ENCODE results near the gene CCDC137.
"Not testable (repeated sequence)": the region's sequence is repeated elsewhere in the genome, so short reads cannot be mapped to it uniquely, and the experiment has no call there.

CCDC137 gene

DNA sequence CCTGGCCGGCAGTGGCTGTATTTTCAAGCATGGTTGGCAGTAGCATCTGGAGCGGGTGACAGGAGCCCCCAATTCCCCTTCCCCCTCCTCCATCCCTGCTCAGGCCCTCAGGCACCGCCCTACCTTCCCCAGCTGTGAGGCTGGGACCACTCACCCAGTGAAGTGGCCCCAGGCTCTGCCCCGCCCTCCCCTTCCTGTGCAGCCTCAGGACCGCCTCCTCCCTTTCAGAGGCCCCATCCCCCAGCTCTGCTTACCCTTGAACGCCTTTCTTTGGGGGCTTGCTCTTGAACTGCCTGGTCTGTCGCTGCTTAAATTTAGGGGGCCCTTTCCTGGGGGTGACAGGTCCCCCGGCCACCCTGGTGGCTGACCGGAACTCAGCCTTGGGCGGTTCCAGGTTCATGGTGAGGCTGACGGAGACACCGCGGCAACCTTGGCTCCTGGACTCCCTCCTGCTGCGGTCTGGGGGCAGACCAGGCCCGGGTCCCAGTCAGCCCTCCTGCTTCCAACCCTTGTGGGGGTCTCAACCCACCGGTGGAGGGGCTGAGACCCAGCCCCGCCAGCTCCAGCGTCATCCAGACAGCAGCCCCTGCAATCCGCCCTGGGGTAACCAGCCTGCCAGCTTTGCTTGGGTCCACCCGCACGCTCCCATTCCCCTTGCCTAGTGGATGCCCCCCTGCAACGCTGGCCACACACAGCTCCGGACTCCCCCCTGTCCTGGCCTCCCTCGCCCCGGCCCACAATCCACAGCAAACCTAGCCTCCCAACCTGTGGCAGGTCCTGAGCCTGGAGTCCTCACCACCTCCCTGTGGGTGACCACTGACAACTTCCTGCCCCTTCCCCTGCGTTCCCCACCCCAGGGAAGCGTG lies 13.4 kb upstream of the CCDC137 start:
- DNase-seq: no peak

- no peak for DNase-seq
Measured at GRCh38 chr17:81655378-81656117, 11.0 kb upstream of the CCDC137 start.

DNA sequence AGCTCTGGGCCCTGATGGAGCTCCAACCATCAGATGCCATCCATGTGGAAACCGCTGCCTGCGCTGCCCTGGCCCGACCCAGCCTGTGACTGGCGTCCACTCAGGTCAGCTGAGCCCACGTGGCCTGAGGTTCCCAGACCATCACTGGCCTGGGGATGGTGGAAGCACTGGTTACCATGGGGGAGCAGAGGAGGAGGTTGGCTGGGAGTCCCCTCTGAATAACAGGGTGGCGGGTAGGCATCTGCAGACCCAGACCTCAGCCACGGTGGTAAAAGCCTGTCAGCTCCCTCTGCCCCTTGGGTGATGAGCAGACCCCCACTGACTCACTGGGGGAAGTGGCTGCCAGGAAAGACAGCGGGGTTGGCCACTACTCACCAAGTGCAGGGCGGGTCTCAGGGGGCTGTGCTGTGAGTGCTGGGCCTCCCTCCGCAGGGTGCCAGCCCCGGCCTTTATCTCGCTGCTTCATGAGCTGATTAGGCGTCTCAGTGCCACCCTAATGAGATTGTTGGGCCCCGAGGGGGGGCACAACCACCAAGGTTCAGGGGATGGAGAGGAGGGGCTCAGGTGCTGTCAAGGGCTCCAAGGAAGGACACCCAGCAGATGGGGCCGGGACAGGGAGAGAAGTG lies 10.3 kb upstream of the CCDC137 start, which contains the start of gene PDE6G:
TSS of gene PDE6G (minus strand) at position 425 of the 626 bp plus-strand sequence. CDS start 3,237 bp downstream, outside the sequence.
- no peak for DNase-seq

GRCh38 chr17:81656835-81657234 lies 9.7 kb upstream of the CCDC137 start:
- no peak for DNase-seq

DNA sequence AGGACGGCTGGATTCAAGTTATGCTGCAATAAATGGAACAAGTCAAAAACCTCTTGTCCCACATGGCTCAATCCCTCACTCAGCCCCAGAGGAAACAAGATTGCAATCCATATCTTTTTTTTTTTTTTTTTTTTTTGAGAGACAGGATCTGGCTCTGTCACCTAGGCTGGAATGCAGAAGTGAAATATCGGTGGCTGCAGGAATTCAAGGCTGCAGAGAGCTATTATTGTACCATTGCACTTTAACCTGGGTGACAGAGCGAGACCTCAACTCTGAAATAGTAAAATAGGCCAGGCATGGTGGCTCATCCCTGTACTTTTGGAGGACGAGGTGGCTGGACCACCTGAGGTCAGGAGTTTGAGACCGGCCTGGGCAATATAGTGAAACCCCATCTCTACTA lies 7.5 kb upstream of the CCDC137 start:
- no peak for DNase-seq

DNA sequence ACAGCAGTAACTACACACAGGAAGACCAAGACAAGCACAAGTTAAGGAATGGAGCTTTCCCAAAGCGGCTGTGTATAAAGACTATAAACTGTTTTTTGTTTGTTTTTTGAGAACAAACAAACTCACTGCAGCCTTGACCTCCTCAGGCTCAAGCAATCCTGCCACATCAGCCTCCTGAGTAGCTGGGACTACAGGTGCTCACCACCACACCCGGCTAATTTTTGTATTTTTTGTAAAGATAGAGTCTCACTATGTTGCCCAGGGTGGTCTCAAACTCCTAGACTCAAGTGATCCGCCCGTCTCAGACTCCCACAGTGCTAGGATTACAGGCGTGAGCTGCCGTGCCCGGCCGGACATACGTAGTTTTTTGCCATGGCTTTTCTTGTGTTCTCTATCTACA lies 6.1 kb upstream of the CCDC137 start:
- no peak for DNase-seq

DNA sequence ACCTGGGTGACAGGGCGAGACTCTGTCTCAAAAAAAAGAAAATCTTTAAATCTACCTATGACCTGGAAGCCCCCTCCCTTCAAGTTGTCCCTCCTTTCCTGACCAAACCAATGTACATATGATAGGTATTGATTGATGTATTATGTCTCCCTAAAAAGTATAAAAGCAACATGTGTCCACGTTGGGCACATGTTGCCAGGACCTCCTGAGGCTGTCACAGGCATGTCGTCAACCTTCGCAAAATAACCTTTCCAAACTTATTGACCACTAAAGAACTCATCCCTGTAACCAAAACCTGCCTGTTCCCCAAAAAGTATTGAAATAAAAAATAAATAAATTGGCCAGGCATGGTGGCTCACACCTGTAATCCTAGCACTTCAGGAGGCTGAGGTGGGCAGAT lies 4.5 kb upstream of the CCDC137 start:
- no peak for DNase-seq

GRCh38 chr17:81664051-81664470 lies 2.5 kb upstream of the CCDC137 start:
- no peak for DNase-seq

- DNase-seq: no peak
Measured at GRCh38 chr17:81665205-81666091, 1.1 kb upstream of the CCDC137 start.

DNA sequence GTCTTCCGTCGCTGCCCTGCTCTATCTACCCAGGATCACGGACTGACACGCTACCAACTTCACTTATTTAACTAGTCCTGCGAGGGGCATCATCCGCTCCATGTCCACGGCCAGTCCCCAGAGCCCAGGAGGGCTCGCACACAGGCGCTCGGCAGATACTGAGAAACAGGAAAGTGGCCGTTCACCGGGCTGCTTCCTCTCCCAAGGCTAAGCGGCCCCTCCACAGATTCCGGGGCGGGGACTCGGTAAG lies 520 bp upstream of the CCDC137 start:
- DNase-seq: no peak

- DNase-seq: no peak
Measured at GRCh38 chr17:81667754-81668153, 1.2 kb downstream of the CCDC137 start.

- no peak for DNase-seq
Measured at GRCh38 chr17:81672504-81672903, 6.0 kb downstream of the CCDC137 start.

DNA sequence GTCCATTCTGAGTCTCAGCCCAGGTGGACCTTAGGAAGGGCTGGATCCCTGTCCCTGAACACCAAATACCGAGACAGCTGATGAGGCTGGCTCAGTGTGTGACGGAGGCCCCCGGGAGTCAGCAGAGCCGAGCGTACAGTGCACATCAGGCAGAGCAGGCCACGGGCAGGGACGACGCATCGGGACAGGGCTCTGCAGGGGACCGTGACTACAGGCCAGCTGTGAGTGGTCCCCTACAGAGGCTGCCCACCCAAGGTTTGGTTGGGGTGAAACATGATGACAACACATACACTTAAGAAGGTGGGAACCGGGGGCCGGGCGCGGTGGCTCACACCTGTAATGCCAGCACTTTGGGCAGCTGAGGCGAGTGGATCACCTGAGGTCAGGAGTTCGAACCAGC lies 6.4 kb downstream of the CCDC137 start:
- no peak for DNase-seq

GRCh38 chr17:81673561-81674258 lies 7.2 kb downstream of the CCDC137 start:
- DNase-seq: no peak

- not testable (repeated sequence) for DNase-seq
Measured at GRCh38 chr17:81675515-81676221, 9.1 kb downstream of the CCDC137 start.

DNA sequence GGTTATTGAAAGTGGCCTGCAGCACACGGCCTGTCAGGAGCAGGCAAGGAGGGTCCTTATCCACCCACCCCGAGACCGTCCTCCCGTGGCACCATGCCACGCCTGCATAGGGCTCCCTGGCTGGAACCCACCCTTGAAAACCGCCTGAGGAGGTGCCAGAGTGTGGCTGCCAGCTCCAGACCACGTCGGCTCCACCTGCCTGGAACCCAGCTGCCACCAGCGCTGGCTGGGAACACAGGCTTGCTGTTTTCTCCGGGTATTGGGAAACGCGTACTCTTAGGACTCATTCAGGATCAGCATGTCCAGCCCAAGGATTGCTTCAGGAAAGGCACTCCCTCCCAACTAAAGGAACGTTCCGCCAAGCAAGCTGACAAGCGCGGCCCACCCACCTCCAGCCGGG lies 10.4 kb downstream of the CCDC137 start:
- no peak for DNase-seq

GRCh38 chr17:81680150-81680549 lies 13.6 kb downstream of the CCDC137 start:
- DNase-seq: no peak

- DNase-seq: no peak
Measured at GRCh38 chr17:81681672-81682071, 15.1 kb downstream of the CCDC137 start.

DNA sequence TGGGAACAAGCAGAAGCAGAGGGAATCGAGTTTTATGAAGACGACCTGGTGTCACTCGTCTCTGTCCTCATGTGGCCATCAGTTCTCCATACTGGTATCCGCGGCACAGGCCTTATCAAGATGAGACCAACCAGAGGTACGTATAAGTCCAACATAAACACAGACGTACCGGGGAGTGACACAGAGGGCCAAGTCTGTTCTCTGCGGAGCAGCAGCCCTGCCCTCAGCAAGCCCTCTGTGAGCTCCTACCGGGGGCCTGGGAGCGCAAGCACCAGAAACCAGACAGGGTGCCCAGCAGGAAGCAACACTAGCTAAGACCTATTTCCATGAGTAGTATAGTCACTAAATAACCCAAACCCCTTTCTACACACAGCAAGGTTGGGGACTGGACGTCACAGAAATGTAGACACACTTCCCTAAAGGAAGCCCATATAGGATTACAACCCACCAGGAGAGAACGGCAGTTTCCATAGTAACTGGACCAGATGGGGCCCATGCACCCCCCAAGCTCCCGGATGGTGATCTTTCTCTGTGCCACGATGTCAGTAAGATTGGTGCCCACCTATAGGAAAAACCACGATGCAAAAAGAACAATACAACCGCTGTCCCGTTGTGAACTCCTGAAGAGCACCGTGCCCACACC lies 16.1 kb downstream of the CCDC137 start:
- no peak for DNase-seq

GRCh38 chr17:81683208-81683583 lies 16.7 kb downstream of the CCDC137 start:
- no peak for DNase-seq
